NCI-H1930 (cell line): ENCODE results near the gene ZNF418.
"Not testable (repeated sequence)": the region's sequence is repeated elsewhere in the genome, so short reads cannot be mapped to it uniquely, and the experiment has no call there.

ENCODE experiments used
- DNase-seq, 2 experiments: peaks; one replicate each; lab custom pipeline; 2025; lab: John Stamatoyannopoulos, UW

Gene ZNF418

GRCh38 chr19:57888560-57889231 is 46.5 kb downstream of the ZNF418 start, which contains the start of gene ZNF814:
ZNF814 (minus strand) TSS chr19:57889037; CDS start chr19:57888802, 235 bp downstream.
- peak; percentile 86 to 91 for DNase-seq

- no peak for DNase-seq
These were observed 47.1 kb downstream of the ZNF418 start for GRCh38 chr19:57888107-57888559.

DNA sequence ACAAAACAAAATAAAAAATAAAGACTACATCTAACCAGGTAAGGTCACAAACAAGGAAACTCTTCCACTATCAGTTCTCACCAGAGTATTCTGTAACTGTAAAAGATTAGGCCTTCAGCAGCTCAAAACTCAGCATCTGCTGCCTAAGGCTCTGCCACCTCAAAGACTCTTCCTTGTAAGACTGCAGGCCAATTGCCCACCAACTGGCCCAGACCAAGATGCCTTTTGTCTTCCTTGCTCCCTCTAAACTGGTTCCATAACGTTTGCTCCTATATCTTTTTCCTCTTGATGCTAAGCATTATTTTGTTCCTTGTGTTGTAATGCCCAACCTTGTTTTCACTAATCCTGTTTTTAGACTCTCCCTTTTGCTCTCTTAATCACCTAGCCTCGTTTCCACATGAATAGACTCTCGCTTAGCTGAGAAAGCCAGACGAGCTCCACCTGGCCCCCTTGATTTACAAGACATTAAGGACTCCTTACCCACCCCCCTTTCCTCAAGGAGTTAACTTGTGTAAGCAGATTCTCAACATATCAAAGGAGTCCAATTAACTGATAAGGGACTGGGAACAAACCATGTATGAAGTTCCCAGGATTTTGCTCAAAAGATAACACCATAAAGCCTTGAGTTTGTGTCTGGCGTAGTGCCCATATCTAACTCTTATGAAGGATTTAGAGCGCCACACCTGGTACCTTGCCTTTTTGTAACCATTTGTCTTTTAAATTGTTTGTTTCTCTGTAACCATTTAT is 47.8 kb downstream of the ZNF418 start:
- no peak for DNase-seq

DNA sequence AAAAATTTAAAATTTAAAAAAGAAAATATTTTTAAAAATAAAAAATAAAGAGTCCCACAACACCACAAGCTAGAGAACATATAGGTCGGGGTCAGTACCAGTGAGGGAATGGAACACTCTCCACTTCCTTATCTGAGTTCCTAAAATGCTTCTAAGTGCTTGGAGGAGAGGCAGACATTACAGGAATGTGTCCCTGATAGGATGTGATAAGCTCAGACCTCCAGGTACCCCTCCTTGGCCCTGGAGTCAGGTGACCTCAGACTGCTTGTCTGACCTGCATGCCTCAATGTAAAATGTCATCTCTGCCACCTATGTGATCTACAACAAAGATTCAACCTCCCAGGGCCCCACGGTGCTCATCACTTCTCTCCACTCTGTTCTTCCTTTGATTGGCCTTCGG is 49.2 kb downstream of the ZNF418 start:
- no peak for DNase-seq

DNA sequence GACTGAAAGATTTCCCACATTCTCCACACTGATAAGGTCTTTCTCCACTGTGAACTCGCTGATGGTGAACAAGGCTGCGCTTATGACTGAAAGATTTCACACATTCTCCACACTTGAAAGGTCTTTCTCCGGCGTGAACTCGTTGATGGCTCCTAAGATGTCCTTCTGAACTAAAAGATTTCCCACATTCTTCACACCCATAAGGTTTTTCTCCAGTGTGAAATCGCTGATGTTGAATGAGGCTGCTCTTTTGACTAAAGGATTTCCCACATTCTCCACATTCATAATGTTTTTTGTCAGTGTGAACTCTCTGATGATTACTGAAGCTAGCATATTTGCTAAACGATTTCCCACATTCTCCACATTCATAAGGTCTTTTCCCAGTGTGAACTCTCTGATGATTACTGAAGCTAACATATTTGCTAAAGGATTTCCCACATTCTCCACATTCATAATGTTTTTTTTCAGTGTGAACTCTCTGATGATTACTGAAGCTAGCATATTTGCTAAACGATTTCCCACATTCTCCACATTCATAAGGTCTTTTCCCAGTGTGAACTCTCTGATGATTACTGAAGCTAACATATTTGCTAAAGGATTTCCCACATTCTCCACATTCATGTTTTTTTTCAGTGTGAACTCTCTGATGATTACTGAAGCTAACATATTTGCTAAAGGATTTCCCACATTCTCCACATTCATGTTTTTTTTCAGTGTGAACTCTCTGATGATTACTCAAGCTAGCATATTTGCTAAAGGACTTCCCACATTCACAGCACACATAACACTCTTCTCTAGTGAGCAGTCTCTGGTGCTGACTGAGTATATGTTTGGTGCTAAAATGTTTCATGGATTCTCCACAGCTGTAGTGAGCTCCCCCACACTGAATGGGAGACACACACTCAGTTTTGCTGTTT is 61.1 kb downstream of the ZNF418 start:
- not testable (repeated sequence) for DNase-seq

DNA sequence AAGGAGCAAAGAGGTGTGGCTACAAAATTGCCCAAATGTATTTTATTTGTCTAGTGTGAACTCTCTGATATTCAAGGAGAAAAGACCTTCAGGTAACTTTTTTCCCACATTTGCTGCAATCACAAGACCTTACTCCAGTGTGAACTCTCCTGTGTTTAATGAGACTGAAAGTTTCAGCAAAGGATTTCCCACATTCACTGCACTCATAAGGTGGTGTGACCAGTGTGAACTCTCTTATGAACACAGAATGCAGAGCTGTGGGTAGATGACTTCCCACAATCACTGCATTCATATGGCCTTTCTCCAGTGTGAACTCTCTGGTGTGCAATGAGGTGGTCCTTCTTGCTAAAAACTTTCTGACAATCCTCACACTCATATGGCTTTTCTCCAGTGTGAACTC is 62.8 kb downstream of the ZNF418 start:
- DNase-seq = no peak
